RWPE2 (cell line): ENCODE data around the gene SGMS2.
A peak's percentile ranks its signal among the peaks of the same experiment; 100 is the strongest.
"Not testable (repeated sequence)": the region's sequence is repeated elsewhere in the genome, so short reads cannot be mapped to it uniquely, and the experiment has no call there.

Experiments
- ATAC-seq: fragments of 200-7000 bp; cut with Tn5 transposase; 3 replicates; pipeline ENCODE4 v1.9.1; 2021; ENCODE audit warnings: low read depth
- DNase-seq: peaks from one replicate; pipeline ENCODE4 v3.0.0-alpha.2; 2020; ENCODE audit warnings: low spot score
- H3K27ac ChIP-seq: fragments of 450-650 bp; 2 replicates; pipeline ENCODE4 v1.5.1; 2017; ENCODE audit warnings: mild to moderate bottlenecking; ENCODE audit not compliant: poor library complexity, severe bottlenecking
- H3K27me3 ChIP-seq: fragments of 250-450 bp; sonication (Bioruptor Pico); 2 replicates; pipeline ENCODE4 v1.5.1; 2021; ENCODE audit warnings: mild to moderate bottlenecking, moderate library complexity; ENCODE audit not compliant: insufficient read depth, poor library complexity, severe bottlenecking
- H3K36me3 ChIP-seq: fragments of 250-450 bp; sonication (Bioruptor Pico); 2 replicates; pipeline ENCODE4 v1.5.1; 2020; ENCODE audit warnings: low read depth, mild to moderate bottlenecking, moderate library complexity
- H3K4me1 ChIP-seq: fragments of 250-450 bp; sonication (Bioruptor Pico); 2 replicates; pipeline ENCODE4 v1.5.1; 2021; ENCODE audit warnings: mild to moderate bottlenecking, moderate library complexity; ENCODE audit not compliant: insufficient read depth, poor library complexity, severe bottlenecking
- H3K4me3 ChIP-seq: fragments of 250-450 bp; sonication (Bioruptor Pico); 2 replicates; pipeline ENCODE4 v1.5.1; 2021; ENCODE audit warnings: mild to moderate bottlenecking, moderate library complexity; ENCODE audit not compliant: severe bottlenecking
- H3K9me3 ChIP-seq: fragments of 250-450 bp; sonication (Bioruptor Pico); 2 replicates; pipeline ENCODE4 v1.5.1; 2021; ENCODE audit warnings: mild to moderate bottlenecking, moderate library complexity; ENCODE audit not compliant: severe bottlenecking
- TF ChIP-seq, protein P1 (sequence below): fragments of 450-650 bp; IDR thresholded peaks from one replicate; pipeline ENCODE4 v1.5.1; 2017; ENCODE audit warnings: mild to moderate bottlenecking, moderate library complexity; ENCODE audit not compliant: poor library complexity, severe bottlenecking

SGMS2 gene

DNA sequence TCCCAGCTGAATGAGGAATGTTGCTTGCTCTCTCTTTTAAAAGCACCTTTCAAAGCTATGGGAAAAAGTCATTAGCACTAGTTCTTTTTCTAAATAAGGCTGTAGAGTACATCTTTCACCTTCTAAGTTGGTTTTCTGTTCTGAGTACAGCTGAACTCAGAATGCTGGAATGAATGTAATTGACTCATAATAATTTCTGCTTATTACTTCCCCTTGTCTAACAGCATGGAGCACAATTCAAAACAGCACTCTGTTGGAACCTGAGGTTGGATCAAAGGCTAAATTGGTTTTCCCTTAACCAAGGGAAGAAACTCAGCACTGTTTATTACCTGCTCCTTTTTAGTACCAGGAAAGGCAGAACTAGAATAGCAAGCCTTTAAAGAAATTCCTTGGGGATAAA is 73.1 kb downstream of the SGMS2 start:
- no peak overlapping the region for H3K4me3 ChIP-seq
- peaks cover 37% of the 10 kb centered on the region for H3K4me1 ChIP-seq
- TF ChIP-seq, protein P1, sequence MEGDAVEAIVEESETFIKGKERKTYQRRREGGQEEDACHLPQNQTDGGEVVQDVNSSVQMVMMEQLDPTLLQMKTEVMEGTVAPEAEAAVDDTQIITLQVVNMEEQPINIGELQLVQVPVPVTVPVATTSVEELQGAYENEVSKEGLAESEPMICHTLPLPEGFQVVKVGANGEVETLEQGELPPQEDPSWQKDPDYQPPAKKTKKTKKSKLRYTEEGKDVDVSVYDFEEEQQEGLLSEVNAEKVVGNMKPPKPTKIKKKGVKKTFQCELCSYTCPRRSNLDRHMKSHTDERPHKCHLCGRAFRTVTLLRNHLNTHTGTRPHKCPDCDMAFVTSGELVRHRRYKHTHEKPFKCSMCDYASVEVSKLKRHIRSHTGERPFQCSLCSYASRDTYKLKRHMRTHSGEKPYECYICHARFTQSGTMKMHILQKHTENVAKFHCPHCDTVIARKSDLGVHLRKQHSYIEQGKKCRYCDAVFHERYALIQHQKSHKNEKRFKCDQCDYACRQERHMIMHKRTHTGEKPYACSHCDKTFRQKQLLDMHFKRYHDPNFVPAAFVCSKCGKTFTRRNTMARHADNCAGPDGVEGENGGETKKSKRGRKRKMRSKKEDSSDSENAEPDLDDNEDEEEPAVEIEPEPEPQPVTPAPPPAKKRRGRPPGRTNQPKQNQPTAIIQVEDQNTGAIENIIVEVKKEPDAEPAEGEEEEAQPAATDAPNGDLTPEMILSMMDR = no peak
- DNase-seq (no peak), ATAC-seq (no peak)
- H3K27me3 ChIP-seq = no peaks in the 10 kb centered on the region
- peak overlapping the region; percentile 96 for H3K27ac ChIP-seq
- no peaks in the 10 kb centered on the region for H3K9me3 ChIP-seq
- H3K36me3 ChIP-seq = peaks cover 10% of the 10 kb centered on the region

DNA sequence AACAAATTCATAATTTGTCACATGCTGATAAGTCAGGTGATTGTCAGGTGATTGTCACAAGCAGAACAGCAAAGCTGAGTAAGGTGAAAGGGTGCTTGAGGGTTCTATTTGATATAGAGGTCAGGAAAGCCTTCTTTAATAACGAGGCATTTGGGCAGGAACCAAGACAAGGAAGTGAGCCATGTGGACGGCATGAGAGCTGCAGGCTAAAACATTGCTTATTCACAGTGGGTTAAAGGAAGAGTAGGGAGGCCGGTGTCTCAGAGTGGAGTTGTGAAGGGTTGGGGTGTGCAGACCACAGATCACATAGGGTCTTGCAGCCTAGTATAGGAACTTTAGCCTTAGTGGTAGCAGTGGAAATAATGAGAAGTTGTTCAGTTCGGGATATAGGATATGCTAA is 75.3 kb downstream of the SGMS2 start:
- Histone ChIP-seq H3K36me3 (peaks cover 21% of the 10 kb centered on the region), H3K4me1 (peaks cover 25% of the 10 kb centered on the region), H3K9me3 (no peaks in the 10 kb centered on the region), H3K4me3 (no peak overlapping the region), H3K27ac (no peak overlapping the region), H3K27me3 (no peaks in the 10 kb centered on the region)
- no peak for ATAC-seq
- DNase-seq = no peak
- TF ChIP-seq, protein P1 = no peak

DNA sequence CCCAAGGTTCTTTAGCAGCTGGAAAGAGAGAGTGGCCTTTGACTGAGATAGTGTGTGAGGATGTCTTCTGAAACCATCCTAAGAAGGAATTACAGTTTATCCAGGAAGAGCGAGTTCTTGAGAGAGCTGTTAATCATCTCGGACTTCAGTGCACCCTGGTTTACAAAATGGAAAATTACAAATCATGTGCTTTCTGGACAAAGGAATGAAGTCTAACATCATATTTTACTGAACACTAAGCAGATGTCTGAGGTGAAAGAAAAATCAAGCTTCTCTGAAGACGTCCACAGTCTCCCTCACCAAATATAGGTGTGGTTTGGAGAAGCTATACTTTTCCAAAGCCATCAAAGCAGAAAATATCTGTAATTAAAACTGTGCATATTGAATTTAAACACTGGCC is 75.8 kb downstream of the SGMS2 start:
- Histone ChIP-seq H3K4me1 (peaks cover 20% of the 10 kb centered on the region), H3K9me3 (no peaks in the 10 kb centered on the region), H3K27me3 (no peaks in the 10 kb centered on the region), H3K27ac (no peak overlapping the region), H3K4me3 (no peak overlapping the region), H3K36me3 (peaks cover 19% of the 10 kb centered on the region)
- DNase-seq = no peak
- TF ChIP-seq, protein P1 = no peak
- no peak for ATAC-seq

DNA sequence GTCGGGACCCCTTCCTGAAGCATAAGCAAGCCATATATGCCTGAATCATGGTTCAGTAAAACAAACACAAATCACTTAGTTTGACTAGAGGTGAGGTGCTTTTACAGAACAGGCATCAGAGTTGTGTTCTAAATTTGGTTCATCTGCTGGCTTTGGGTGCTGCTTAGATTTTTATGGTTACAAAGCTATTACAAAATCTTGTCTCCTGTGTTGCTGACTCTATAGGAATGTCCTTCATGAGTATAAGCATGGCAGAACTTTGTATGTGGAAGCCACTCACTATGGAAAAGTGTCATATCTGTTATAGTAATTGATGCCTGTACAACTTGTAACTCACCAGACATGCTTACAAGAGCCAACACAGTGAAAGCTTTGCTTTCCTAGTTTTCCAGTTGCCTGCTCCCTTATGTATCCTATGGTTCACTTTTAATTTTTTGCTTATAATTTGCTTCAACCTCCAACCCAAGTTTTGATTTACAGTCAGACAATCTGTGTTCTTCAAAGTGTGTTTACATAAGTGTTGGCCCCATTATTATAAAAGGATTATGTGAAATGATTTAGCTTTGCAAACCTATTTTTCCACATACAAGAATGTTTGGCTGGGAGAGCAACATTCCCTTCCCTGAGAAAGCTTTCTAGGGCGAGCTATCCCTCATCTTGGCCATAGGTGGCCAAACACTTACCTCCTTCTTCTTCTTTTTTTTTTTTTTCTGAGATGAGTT is 76.6 kb downstream of the SGMS2 start:
- H3K9me3 ChIP-seq = no peaks in the 10 kb centered on the region
- no peak for ATAC-seq

DNA sequence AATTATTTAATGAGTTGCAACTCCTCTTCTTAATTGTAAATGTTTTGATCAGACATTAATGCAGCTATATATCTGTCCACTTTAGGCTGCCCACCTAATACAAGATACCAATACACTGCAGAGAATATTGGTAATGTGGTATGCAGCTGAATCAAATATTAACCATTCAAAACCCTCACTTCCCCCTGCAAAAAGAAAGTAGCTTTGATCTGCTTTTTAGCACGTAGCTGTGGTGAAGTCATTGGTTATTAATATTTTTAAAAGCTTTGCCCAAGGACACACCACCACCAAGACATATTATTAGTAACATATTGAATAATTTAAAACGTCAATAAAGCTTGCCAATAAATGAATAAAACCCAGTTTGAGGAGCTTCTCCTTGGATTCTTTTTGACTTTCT is 78.0 kb downstream of the SGMS2 start:
- DNase-seq (no peak), ATAC-seq (no peak)
- Histone ChIP-seq H3K9me3 (no peaks in the 10 kb centered on the region), H3K4me3 (no peak overlapping the region), H3K27ac (no peak overlapping the region), H3K36me3 (peaks cover 13% of the 10 kb centered on the region), H3K4me1 (peaks cover 3% of the 10 kb centered on the region), H3K27me3 (no peaks in the 10 kb centered on the region)
- TF ChIP-seq, protein P1 = no peak

More for the DNA sequence above, 76.6 kb downstream of the SGMS2 start:
- no peak for DNase-seq
- Histone ChIP-seq H3K4me3 (no peak overlapping the region), H3K36me3 (peaks cover 17% of the 10 kb centered on the region), H3K27ac (no peak overlapping the region), H3K27me3 (no peaks in the 10 kb centered on the region), H3K4me1 (peaks cover 16% of the 10 kb centered on the region)
- TF ChIP-seq, protein P1 = no peak

DNA sequence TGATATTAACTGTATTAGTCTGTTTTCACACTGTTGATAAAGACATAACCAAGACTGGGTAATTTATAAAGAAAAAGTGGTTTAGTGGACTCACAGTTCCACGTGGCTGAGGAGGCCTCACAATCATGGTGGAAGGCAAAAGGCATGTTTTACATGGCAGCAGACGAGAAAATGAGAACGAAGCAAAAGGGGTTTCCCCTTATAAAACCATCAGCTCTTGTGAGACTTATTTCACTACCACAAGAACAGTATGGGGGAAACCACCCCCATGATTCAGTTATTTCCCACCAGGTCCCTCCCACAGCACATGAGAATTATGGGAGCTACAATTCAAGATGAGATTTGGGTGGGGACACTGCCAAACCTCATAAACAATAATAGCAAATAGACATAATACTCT is 80.3 kb downstream of the SGMS2 start:
- H3K27ac ChIP-seq, H3K4me3 ChIP-seq, DNase-seq, ATAC-seq, H3K9me3 ChIP-seq, H3K4me1 ChIP-seq, H3K27me3 ChIP-seq: not testable (repeated sequence)
- H3K36me3 ChIP-seq = peaks cover 28% of the 10 kb centered on the region
